ENCODE measurements around the gene PPM1M.
"Not testable (repeated sequence)": the region's sequence is repeated elsewhere in the genome, so short reads cannot be mapped to it uniquely, and the experiment has no call there.

The PPM1M gene

GRCh38 chr3:52279596-52279995 is 34.0 kb downstream of the PPM1M start:
- no peak for DNase-seq

GRCh38 chr3:52280050-52280461 is 34.5 kb downstream of the PPM1M start:
- peak; percentile 13 to 51 for DNase-seq

GRCh38 chr3:52281981-52282801 is 36.6 kb downstream of the PPM1M start:
- DNase-seq = no peak

GRCh38 chr3:52283306-52283705 is 37.7 kb downstream of the PPM1M start:
- no peak for DNase-seq

GRCh38 chr3:52284051-52284450 is 38.5 kb downstream of the PPM1M start:
- not testable (repeated sequence) for DNase-seq

GRCh38 chr3:52286777-52287110 is 41.2 kb downstream of the PPM1M start:
- DNase-seq = no peak

GRCh38 chr3:52288674-52289073 is 43.1 kb downstream of the PPM1M start:
- no peak for DNase-seq

GRCh38 chr3:52289338-52289746 is 43.8 kb downstream of the PPM1M start:
- DNase-seq = no peak

GRCh38 chr3:52289747-52290595 is 44.4 kb downstream of the PPM1M start:
- DNase-seq = no peak

- DNase-seq = no peak
Measured at GRCh38 chr3:52290596-52291507, 45.3 kb downstream of the PPM1M start.

- DNase-seq = peak; percentile 10 to 17
Measured at GRCh38 chr3:52291508-52292181, 46.1 kb downstream of the PPM1M start.

GRCh38 chr3:52292247-52293065 is 46.9 kb downstream of the PPM1M start:
- no peak for DNase-seq

- no peak for DNase-seq
Measured at GRCh38 chr3:52293491-52294319, 48.1 kb downstream of the PPM1M start.

- DNase-seq = no peak
Measured at GRCh38 chr3:52294320-52295150, 49.0 kb downstream of the PPM1M start.

GRCh38 chr3:52295671-52296208 is 50.2 kb downstream of the PPM1M start:
- no peak for DNase-seq

GRCh38 chr3:52297242-52298148 is 51.9 kb downstream of the PPM1M start:
- DNase-seq = no peak

GRCh38 chr3:52298149-52299098 is 52.9 kb downstream of the PPM1M start:
- no peak for DNase-seq
